K562 (cell line): ENCODE results near the gene RPP25. TPM values are rescaled to one million over a fixed set of nuclear protein-coding genes. Genes with fewer than 3 reads are reported as not detected.

Source experiments
- CEBPB ChIP-seq: fragments of 450-650 bp; IDR thresholded peaks from 2 replicates; pipeline ENCODE4 v1.6.1; 2016; ENCODE audit warnings: missing genetic modification characterization, missing compliant biosample characterization
- NUFIP1 ChIP-seq: fragments of 450-650 bp; IDR thresholded peaks from 2 replicates; pipeline ENCODE4 v1.6.1; 2018; ENCODE audit not compliant: partially characterized antibody
- PML ChIP-seq: IDR thresholded peaks from 2 replicates; pipeline ENCODE4 v1.6.1; 2012; ENCODE audit warnings: low read length, inconsistent platforms
- RBM25 ChIP-seq: fragments of 200-400 bp; formaldehyde crosslinking; IDR thresholded peaks from 2 replicates; pipeline ENCODE4 v1.6.1; 2018; ENCODE audit warnings: low read length, low read depth, moderate library complexity; ENCODE audit not compliant: severe bottlenecking
- XRCC5 ChIP-seq: fragments of 200-400 bp; formaldehyde crosslinking; IDR thresholded peaks from 2 replicates; pipeline ENCODE4 v1.6.1; 2017; ENCODE audit warnings: low read depth, mild to moderate bottlenecking, low read length
- ZFPM2 ChIP-seq: fragments of 250-450 bp; sonication (Bioruptor Pico); IDR thresholded peaks from 2 replicates; pipeline ENCODE4 v1.5.1; 2022; ENCODE audit warnings: mild to moderate bottlenecking
- ZNF668 ChIP-seq: fragments of 250-450 bp; sonication (Bioruptor Pico); IDR thresholded peaks from 2 replicates; pipeline ENCODE4 v1.8.0; 2022; ENCODE audit warnings: mild to moderate bottlenecking, inconsistent platforms
- ZNF785 ChIP-seq: fragments of 250-450 bp; sonication (Bioruptor Pico); IDR thresholded peaks from 2 replicates; pipeline ENCODE4 v1.4.0; 2020; ENCODE audit warnings: mild to moderate bottlenecking
- polyA plus RNA-seq, 8 experiments: library from polyadenylated mRNA; depleted of rRNA in 4 of 8; stranded (reverse) in 5 of 8; unstranded in 3 of 8; fragments of >200 nt; fragmentation: Nextera tagmentation in 2 of 8; fragmentation: Illumina TruSeq in 1 of 8; extraction: Ambion mirVana in 2 of 8; extraction: Trizol in 1 of 8; gene quantifications; 2 replicates each; pipeline versions ENCODE4 v1.2.1 to v1.2.3, GENCODE V29; 2011 to 2014; ENCODE audit warnings: inconsistent platforms in 1 of 8, missing spikeins in 1 of 8
- total RNA-seq, 7 experiments: library from RNA; depleted of rRNA in 6 of 7; stranded (reverse); fragments of >200 nt in 6 of 7; fragmentation: Illumina TruSeq in 2 of 7; extraction: Trizol in 2 of 7; gene quantifications; 2 replicates each; pipeline versions ENCODE4 v1.2.1 to v1.2.3, GENCODE V29; 2011 to 2021; ENCODE audit warnings: low replicate concordance in 1 of 7
- TF ChIP-seq, protein P1 (sequence below): sonication (generic); formaldehyde crosslinking; IDR thresholded peaks from 2 replicates; pipeline ENCODE4 v1.8.0; 2023; ENCODE audit warnings: mild to moderate bottlenecking, missing genetic modification reagents
- TF ChIP-seq, protein P2 (sequence below), 2 experiments: IDR thresholded peaks; 2 replicates each; pipeline ENCODE4 v1.6.1; 2012; ENCODE audit warnings: improper control_type of control experiment in 2 of 2, low read depth in 2 of 2, low read length in 2 of 2, borderline replicate concordance in 1 of 2
- TF ChIP-seq, protein P3 (sequence below): fragments of 250-450 bp; sonication (Bioruptor Pico); IDR thresholded peaks from 2 replicates; pipeline ENCODE4 v1.5.0; 2021

RPP25 gene
- total and polyA plus RNA-seq, 9 of the 15 experiments (the other 6 are each of a cell fraction or from before 2014, with no cell fraction given), result 1.1 to 12.3 (median 5.6) TPM

DNA sequence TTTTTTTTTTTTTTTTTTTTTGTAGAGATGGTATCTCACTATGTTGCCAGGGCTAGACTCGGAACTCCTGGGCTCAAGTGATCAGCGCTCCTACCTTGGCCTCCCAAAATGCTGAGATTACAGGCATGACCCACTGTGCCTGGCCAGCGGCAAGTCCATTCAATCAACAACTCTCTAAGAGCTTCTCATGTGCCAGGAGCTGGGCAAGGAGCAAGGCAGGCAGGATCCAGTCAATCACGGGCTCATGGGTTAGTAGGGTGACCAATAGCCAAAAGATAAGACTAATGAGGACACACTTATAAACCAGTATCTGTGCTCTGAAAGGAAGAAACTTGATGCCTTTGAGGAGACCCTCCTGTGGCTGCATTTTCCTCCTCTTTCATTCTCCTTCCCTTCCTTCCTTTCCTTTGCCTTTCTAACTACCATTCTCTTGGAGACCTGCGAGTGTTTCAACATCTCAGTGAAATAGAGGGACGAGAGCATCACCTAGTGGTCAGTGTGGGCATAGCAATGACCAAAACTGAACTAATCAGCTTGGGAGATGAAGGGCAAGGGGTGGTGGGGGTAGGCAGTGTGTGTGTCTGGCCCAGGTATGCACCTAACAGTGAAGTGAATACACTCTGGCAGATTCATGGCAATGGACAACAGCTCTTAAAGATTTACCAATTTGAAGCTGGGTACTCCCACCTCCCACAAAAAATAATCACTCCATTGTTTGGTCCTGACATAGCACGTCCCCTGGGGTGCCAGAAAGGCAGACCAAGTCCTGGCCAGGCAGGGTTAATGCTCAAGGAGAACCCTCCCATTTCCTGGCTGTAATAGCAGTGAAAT is 6.3 kb downstream of the RPP25 start (continued):
- no peak for TF ChIP-seq RBM25
- peak; percentile 96 for TF ChIP-seq CEBPB (tag)
- no peak for TF ChIP-seq NUFIP1
- TF ChIP-seq, protein P1, sequence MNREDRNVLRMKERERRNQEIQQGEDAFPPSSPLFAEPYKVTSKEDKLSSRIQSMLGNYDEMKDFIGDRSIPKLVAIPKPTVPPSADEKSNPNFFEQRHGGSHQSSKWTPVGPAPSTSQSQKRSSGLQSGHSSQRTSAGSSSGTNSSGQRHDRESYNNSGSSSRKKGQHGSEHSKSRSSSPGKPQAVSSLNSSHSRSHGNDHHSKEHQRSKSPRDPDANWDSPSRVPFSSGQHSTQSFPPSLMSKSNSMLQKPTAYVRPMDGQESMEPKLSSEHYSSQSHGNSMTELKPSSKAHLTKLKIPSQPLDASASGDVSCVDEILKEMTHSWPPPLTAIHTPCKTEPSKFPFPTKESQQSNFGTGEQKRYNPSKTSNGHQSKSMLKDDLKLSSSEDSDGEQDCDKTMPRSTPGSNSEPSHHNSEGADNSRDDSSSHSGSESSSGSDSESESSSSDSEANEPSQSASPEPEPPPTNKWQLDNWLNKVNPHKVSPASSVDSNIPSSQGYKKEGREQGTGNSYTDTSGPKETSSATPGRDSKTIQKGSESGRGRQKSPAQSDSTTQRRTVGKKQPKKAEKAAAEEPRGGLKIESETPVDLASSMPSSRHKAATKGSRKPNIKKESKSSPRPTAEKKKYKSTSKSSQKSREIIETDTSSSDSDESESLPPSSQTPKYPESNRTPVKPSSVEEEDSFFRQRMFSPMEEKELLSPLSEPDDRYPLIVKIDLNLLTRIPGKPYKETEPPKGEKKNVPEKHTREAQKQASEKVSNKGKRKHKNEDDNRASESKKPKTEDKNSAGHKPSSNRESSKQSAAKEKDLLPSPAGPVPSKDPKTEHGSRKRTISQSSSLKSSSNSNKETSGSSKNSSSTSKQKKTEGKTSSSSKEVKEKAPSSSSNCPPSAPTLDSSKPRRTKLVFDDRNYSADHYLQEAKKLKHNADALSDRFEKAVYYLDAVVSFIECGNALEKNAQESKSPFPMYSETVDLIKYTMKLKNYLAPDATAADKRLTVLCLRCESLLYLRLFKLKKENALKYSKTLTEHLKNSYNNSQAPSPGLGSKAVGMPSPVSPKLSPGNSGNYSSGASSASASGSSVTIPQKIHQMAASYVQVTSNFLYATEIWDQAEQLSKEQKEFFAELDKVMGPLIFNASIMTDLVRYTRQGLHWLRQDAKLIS, result no peak
- TF ChIP-seq XRCC5, result no peak; the same call in 1 of the 2 replicates
- TF ChIP-seq, protein P2, sequence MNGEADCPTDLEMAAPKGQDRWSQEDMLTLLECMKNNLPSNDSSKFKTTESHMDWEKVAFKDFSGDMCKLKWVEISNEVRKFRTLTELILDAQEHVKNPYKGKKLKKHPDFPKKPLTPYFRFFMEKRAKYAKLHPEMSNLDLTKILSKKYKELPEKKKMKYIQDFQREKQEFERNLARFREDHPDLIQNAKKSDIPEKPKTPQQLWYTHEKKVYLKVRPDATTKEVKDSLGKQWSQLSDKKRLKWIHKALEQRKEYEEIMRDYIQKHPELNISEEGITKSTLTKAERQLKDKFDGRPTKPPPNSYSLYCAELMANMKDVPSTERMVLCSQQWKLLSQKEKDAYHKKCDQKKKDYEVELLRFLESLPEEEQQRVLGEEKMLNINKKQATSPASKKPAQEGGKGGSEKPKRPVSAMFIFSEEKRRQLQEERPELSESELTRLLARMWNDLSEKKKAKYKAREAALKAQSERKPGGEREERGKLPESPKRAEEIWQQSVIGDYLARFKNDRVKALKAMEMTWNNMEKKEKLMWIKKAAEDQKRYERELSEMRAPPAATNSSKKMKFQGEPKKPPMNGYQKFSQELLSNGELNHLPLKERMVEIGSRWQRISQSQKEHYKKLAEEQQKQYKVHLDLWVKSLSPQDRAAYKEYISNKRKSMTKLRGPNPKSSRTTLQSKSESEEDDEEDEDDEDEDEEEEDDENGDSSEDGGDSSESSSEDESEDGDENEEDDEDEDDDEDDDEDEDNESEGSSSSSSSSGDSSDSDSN (IDR thresholded peaks at IDR 0.05; ENCODE audit: borderline replicate concordance in 1 of 2, low read depth in 2 of 2, low read length in 2 of 2), result no peak
- no peak for TF ChIP-seq PML
- TF ChIP-seq, protein P3, sequence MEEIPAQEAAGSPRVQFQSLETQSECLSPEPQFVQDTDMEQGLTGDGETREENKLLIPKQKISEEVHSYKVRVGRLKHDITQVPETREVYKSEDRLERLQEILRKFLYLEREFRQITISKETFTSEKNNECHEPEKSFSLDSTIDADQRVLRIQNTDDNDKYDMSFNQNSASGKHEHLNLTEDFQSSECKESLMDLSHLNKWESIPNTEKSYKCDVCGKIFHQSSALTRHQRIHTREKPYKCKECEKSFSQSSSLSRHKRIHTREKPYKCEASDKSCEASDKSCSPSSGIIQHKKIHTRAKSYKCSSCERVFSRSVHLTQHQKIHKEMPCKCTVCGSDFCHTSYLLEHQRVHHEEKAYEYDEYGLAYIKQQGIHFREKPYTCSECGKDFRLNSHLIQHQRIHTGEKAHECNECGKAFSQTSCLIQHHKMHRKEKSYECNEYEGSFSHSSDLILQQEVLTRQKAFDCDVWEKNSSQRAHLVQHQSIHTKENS, result no peak
- no peak for TF ChIP-seq ZFPM2
- TF ChIP-seq ZNF785 (CRISPR knock-in tag), result no peak
- no peak for TF ChIP-seq ZNF668 (CRISPR knock-in tag)
